Measurements from ENCODE around the gene TMEM183A. TPM values are rescaled to one million over a fixed set of nuclear protein-coding genes. Genes with fewer than 3 reads are reported as not detected.

The TMEM183A gene
- total RNA-seq, 1 donor from 2014 or later = 24.0 TPM

DNA sequence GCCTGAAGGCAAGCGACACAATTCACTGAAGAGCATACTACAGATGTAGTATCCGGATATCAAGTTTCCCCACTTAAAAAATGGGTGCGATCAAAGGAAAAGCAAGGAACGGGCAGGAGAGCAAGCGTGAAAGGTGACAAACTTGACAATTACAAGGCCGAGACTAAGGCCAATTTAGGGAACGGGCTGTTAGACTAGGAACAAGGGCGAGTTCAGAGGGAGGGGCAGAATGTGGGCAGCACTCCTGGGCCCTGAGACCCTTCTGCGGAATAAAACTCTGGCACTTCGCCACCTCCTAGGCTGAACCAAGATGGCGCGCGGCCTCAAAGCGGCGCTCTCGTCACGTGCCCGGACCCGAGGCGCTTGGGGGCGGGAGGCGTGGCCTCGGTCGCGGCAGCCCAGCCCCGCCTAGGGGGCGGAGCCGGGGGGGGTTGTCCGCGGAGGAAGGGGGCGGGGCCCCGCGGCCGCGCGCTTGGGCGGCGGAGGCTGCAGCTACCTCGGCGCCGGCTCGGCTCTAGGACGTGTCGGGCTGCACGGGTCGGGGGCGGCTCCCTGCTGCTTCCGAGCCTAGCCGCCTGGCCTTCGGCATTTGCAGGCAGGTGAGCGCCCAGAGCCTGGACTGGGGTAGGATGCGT, 19.0 kb downstream of the TMEM183A start, which contains the start of gene PPFIA4:
PPFIA4 (plus strand) TSS at position 461 of the 635 bp plus-strand sequence. CDS start 12,518 bp downstream, outside the sequence.
- intact Hi-C loops (cut with DNase I) = no loop called here
- peak; percentile 88 for ATAC-seq

DNA sequence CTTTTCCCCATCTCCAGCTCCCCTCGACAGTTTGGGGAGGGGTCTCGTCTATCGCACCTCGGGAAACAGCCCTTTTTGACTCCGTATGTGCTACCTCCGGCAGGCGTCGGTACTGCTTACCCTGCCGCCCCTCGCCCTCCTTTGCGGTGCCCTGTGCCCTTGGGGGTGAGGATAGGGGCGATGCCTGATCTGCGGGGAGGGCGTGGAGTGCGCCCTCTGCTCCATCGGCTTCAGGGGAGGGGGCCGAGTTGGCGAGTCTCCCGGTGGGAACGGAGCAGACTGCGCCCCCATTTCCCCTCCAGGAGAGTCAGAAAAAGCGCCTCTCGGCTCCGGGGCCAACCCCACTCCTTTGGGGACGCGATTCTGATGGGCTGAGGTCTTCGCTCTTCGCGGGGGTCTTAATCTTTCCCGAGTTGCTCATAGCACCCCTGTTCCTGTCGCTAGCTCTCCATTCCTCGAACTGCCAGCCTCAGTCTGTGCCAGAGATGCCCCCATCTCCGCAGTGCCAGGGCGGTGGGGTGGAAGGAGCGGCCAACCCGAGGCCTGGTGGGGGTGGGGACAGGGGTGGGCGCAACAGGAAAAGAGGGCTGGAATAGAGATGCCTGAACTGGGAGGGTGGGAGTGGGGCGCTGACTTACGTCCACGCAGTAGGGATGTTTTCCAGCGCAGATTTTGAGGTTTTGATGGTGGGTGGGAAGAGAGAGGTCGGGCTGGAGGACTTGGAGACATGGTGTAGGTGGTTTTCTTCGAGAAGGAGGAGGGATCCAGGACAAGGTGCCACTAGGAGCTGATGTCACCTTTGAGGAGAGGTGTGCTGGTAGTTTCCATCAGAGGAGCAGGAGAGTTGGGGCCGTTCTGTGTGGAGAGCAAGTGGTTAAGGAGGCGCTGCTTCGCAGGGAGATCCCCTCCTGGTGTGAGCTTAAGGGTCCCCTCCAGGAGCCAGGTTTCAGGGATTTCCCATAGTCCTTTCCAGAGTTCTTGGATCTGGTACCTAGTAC, 19.8 kb downstream of the TMEM183A start:
- intact Hi-C loops (cut with DNase I) = no loop called here
- no peak for DNase-seq (ENCODE audit: missing footprints)
- peak; percentile 29 for ATAC-seq

More for the DNA sequence above, 19.0 kb downstream of the TMEM183A start, which contains the start of gene PPFIA4:
- DNase-seq (ENCODE audit: missing footprints) = peak; percentile 93

DNA sequence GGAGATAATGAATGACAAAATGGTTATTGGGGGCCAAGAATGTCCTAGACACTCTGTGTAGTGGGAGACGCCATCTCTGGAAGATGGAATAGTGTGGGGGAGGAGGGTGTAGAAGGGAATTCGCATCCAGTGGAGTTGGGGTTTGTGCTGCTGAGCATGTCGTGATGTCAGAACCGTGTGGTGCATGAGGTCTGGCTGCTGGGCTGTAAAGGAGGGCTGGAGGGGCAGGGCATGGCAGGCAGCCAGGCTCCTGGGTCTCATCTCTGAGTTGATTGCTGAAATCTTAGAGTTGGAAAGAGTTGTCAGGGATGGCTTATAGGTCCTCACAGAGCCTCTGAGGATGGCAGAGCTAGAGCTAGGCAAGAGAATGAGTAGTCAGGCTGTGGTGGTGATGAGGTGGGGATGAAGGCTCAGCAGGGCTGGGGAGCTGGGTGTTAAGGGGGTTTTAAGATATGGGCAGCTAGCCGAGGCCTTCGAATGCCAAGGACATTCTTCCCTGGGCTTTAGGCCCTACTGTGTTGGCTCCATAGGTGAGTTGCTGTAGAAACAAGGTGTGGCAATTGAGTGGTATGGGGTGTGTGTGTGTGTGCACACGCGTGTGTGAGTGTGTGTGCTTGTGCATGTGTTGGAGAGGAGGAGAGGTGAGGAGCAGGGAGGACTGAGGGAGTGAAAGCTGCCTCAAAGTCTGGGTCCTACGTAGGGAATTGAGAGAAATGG, 21.1 kb downstream of the TMEM183A start:
- DNase-seq (ENCODE audit: missing footprints) = no peak
- ATAC-seq = no peak
- intact Hi-C loops (cut with DNase I) = no loop called here

DNA sequence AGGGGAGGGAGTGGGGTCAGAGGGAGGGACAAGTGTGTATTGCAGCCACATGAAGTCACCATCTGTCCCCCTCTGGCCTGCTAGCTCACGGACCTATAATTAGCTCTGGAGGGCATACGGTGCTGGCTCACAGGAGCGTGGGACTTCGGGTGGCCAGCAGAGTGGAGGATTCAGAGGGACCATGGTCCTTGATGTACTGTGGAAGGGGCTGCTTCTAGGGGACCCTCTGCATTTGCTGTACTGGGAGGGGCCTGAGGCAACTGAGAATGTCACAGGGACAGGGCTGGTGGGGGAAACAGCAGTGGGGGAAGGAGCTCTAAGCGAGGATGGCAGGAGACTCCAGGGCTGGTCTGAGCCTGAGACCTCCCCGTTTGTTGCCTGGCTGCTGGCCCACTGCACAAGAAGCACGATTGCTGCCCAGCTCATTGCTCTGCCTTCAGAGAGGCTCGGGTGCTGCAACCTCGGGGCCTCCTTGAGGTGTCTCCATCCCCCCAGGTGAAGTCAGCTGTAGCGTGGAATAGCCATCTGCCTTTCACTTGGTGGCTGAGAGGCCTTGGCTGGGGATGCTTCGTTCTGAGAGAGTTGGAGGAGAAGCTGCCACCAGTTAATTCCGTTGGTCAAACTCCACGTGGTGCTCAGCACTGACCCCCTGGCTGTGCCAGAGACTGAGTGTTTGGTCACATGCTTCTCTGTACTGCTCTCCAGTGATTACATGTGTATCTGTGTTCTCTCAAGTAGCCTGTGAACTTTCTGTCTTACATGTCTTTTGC, 21.8 kb downstream of the TMEM183A start:
- no peak for DNase-seq (ENCODE audit: missing footprints)
- intact Hi-C loops (cut with DNase I) = no loop called here
- peak; percentile 43 for ATAC-seq

DNA sequence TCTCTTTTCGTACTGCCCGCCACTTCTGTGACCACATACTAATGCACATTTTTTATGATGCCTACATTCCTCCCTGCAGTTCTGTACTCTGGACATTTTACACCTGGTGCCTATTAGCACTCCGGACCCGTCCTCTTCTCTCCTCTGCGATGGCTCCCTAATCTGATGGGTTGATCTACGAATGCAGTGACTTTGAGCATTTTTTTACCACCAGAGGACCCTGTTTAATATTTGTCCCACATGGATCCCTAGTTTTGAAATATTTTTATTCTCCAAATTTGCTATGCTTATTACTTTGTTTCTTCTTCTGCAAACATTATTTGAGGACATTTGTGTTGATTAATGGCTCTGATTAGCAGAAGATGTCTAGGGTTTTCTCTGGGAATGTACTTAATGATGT, 24.3 kb downstream of the TMEM183A start:
- DNase-seq (ENCODE audit: missing footprints) (no peak), ATAC-seq (no peak)
- intact Hi-C loops (cut with DNase I) = no loop called here

DNA sequence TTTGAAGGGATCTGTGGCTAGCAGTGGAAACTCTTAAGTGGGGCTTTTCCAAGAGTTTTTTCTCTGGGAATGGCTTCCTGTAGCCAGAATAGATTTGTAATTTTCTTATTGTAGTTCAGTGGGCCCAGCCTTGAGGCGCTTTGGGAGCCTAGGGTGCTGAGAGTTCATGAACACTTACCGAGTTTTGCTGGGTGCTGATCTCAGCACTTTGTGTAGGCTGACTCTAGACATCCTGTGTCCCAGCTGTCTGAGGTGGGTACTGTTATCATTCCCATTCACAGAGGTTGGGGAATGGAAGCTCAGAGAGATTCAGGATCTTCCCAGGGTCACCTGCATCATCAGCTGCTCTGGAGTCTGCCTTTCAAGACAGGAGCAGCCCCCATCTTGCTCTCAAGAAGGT, 26.1 kb downstream of the TMEM183A start:
- intact Hi-C loops (cut with DNase I) = no loop called here
- DNase-seq (ENCODE audit: missing footprints) = no peak
- no peak for ATAC-seq

DNA sequence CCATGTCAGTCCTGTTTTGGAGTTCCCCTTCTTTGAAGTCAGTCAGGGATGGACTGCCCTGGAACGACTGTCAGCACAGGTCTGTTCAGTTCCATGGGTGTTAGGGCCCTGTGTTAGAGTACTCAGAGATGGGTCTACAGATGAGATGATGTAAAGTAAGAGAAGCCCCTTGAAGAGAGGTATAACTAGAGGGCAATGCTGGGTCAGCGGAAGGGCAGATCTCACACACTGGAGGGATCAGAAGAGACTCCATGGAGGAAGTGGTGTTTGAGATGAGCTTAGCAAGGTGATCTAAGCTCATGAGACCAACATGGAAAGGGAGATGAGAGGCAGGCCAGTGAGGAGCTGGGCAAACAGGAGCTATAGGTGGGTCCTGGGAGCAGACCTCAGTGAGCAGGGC, 26.7 kb downstream of the TMEM183A start:
- DNase-seq (ENCODE audit: missing footprints) (no peak), ATAC-seq (no peak)
- intact Hi-C loops (cut with DNase I) = no loop called here

DNA sequence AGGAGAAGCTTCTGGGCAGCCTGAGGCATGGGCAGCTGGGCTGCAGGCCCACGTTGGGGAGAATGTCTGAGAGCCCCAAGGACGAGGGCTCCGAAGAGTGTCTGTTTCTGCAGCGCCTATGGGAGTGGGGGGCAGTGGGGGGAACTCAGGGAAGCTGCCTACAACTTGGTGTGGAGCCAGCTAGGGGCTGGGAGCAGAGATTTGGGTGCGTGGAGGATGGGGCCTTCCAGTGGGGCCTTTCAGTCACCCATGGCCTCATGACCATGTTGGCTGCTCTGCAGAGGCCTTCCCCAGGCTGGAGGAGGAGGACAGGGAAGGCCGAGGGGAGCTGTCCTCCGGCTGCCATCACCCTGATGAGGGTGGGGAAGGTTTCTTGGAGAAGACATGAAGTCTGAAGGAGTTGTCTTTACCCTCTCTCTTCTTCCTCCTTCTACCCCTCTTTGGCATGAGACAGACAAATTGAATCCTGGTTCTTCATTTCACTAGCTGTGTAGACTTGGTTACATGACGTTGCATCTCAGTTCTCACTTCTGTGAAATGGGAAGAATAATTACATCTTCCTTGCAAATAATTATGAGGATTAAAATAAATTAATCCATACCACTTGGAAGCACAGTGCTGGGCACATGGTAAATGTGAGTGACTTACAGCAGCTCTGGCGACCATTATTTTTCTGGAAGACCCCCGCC, 27.4 kb downstream of the TMEM183A start:
- ATAC-seq (no peak), DNase-seq (ENCODE audit: missing footprints) (no peak)
- intact Hi-C loops (cut with DNase I) = loop anchor here (5.0 kb wide), 1 partner anchor 93 kb away; the partner anchor contains the start of gene ADORA1

DNA sequence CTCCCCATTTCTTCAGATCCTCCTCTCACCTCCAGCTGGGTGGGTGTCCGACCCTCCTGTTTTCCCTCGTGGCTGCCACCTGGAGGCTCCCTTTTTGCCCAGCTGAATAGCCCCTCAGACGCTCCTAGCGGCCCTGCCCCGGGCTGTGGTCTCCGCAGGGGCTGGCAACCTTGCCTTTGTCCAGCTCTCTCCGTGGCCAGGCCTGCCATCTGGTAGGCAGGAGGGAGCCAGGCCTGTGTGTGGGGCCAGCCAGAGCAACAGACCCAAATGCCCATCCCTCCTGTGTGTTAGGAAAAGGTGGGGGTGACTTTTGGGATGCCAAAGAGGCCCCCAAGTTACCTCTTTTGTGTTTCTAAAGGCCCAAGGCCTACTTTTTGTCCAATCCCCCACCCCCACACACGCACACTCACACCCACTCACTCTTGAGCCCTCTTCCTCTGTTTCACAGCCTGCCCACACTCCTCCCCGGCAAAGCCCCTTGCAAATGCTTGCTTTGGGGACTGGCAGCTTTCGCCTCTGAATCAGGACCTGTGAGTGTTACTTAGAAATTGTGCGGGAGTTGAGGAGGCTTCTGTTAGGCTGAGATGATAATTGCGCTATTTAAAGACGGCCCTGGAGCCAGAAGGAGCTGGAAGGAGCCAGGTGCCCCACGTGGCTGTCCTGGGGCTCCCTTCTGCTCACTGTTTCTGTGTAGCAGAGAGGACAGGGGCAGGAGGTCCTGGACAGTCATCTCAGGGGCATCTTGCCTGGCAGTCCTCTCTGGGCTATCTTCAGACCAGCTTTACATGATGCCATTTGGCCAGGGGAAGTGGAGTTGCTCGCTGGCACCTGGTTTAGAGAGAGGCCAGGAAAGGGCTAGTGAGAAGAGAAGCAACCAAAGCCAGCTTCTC, 28.2 kb downstream of the TMEM183A start:
- ATAC-seq (no peak), DNase-seq (ENCODE audit: missing footprints) (no peak)
- intact Hi-C loops (cut with DNase I) = loop anchor here (5.0 kb wide), 1 partner anchor 92 kb away; the partner anchor contains the start of gene ADORA1

DNA sequence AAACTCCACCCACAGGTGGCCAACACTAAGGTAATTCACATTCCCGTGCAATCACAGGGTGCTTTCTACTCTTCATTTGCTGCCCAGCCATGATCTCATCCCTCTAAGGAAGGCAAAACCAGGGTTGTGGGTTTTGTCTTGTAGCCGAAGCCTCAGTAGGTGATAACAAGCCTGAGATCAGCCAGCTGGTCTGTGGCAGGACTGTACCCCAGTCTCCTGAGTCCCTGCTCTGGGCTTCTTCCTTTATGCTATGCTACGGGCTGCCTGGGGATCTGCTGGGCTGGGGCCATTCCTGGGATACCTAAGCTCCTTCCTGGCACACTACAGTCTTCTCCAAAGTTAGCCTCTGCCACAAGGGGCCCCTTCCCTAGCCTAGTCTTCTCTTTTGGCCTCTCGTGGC, 29.0 kb downstream of the TMEM183A start:
- ATAC-seq (no peak), DNase-seq (ENCODE audit: missing footprints) (no peak)
- intact Hi-C loops (cut with DNase I) = loop anchor here (5.0 kb wide), 1 partner anchor 91 kb away; the partner anchor contains the start of gene ADORA1

DNA sequence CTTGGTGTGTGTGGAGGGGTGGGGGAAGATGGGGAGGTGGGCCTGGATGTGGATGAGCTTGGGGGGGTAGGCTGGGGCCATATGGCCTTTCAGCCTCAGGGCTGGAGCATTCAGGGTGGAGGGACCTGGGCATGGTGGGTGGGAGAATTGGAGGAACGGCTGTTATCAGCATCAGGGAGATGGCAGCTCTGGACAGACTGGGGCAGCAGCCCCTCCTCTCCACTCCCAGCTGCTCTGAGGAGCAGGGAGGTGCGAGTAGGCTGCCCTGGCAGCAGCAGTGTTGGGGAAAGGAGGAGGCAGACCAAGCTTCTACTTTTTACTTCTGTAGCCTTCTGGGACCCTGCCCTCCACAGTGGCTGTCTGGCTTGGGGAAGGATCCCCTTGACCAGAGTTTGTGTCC, 29.4 kb downstream of the TMEM183A start:
- ATAC-seq (no peak), DNase-seq (ENCODE audit: missing footprints) (no peak)
- intact Hi-C loops (cut with DNase I) = loop anchor here (5.0 kb wide), 1 partner anchor 91 kb away; the partner anchor contains the start of gene ADORA1

DNA sequence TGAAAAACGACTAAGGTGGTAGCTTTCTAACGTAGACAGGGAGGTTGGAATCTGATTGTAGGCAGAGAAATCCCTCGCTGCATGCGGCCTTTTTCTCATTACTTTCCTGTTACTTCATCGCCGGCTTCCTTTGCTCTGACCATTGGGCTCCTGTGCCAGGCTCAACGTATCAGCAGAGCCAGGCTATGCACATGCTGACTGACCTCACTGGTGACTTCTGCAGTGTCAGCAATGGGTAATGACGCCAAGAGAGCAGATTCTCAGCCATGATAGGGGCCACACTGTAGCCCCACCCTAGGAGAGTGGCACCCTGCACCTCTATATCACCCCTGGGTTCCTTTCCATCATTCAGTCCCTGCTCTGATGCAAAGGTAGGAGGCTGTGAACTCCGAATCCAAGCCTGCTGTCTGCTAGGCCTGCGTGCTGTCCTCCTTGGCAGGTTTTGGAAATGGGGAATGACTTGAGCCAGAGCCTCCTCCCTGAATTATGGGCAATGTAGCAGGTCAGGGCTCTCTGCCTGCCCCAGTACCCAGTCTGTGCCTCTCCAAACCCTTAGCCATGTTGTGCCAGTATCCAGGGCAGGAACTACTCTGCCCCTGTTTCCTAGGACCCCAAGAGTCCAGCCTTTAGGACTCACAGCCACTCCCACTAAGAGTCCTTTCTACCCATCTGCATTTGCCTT, 30.5 kb downstream of the TMEM183A start:
- ATAC-seq = peak; percentile 29
- intact Hi-C loops (cut with DNase I) = loop anchor here (5.0 kb wide), 1 partner anchor 90 kb away; the partner anchor contains the start of gene ADORA1
- DNase-seq (ENCODE audit: missing footprints) = no peak

DNA sequence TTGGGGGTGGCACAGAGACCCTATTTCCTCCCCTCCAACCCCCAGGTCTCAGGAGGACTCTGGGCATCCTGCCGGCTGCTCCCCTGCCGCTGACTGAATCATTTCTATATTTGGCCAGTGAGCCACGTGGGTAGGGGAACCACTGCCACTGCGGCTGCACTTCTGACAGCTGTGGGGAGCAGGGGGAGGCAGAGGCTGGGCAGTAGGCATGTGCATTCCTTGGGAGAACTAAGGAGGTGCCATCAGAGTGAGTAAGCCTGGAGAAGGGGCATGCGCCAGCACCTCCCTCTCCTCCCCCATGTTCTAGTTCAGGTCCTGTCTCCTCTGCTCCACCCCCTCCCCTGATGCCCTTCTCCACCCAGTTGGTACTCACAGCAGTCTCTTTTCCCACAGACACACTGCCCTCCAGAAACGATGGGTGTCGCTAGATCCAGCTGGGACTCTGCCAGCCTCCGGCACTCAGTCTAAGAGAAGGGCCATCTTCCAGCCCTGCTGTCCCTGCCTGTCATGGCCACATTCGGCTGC, 31.1 kb downstream of the TMEM183A start:
- ATAC-seq = peak; percentile 83
- intact Hi-C loops (cut with DNase I) = loop anchor here (5.0 kb wide), 1 partner anchor 89 kb away; the partner anchor contains the start of gene ADORA1
- DNase-seq (ENCODE audit: missing footprints) = peak; percentile 75

DNA sequence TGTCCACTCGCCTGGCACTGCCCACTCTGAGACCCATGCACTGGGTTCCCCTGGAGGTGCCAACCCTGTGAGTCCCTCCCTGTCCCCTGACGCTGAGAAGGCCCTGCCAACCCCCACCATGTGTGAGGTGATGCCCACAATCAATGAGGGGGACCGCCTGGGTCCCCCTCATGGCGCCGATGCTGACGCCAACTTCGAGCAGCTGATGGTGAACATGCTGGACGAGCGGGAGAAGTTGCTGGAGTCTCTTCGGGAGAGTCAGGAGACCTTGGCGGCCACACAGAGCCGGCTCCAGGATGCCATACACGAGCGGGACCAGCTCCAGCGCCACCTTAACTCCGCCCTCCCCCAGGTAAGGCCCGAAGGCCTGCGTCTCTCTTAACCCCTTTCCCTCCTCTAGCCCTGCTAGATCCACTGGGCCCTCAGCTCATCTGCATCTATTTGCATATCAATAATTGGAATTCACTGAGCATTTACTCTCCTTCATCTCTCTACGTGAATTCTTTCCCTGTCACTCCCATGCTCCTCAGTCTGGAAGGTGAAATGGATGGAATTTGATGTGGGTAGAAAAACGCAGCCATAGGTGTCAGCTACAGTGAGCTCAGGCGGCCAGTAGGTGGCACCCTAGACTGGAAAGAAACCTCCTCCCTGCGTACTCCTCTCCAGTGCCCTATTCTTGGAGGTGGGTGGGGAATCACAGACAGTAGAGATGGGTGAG, 31.9 kb downstream of the TMEM183A start:
- DNase-seq (ENCODE audit: missing footprints) (peak; percentile 87), ATAC-seq (peak; percentile 85)
- intact Hi-C loops (cut with DNase I) = loop anchor here (1.0 to 5.0 kb wide), 4 partner anchors 88 to 229 kb away; partner anchors contain the start of gene ADORA1
